Body of pancreas (tissue), 4 donors: Measurements from ENCODE around the gene ITGA1.

Source experiments
- CTCF ChIP-seq, 7 experiments: fragments of 450-650 bp in 4 of 7; fragments of 200-600 bp in 3 of 7; sonication (generic) in 3 of 7; IDR thresholded peaks; one replicate each; pipeline ENCODE4 v1.5.1; 2016 to 2019; ENCODE audit warnings: antibody characterized with exemption in 7 of 7
- POLR2A ChIP-seq, 3 donors: fragments of 450-650 bp; IDR thresholded peaks; one replicate each; pipeline ENCODE4 v1.6.1; 2016; ENCODE audit warnings: antibody characterized with exemption in 3 of 3, mild to moderate bottlenecking in 2 of 3

GRCh38 chr5:52880541-52880940 lies 92.8 kb downstream of the ITGA1 start:
- TF ChIP-seq CTCF (IDR thresholded peaks at IDR 0.05) (no peak), POLR2A (IDR thresholded peaks at IDR 0.05) (no peak)
